ENCODE measurements around the gene NR2C2AP.
A peak's percentile ranks its signal among the peaks of the same experiment; 100 is the strongest.

Gene NR2C2AP

GRCh38 chr19:19160461-19161035 lies 42.7 kb downstream of the NR2C2AP start:
- TF ChIP-seq CTCF (IDR thresholded peaks at IDR 0.05; ENCODE audit: low read depth, low read length, missing control alignments), result no peak
- peak overlapping the region; percentile 30 for H3K4me3 ChIP-seq (ENCODE audit: low read depth, low read length)
- no peak for DNase-seq (ENCODE audit: low read depth)

GRCh38 chr19:19159534-19159933 lies 43.7 kb downstream of the NR2C2AP start:
- no peak for DNase-seq (ENCODE audit: low read depth)
- no peak overlapping the region for H3K4me3 ChIP-seq (ENCODE audit: low read depth, low read length)
- TF ChIP-seq CTCF (IDR thresholded peaks at IDR 0.05; ENCODE audit: low read depth, low read length, missing control alignments), result no peak

GRCh38 chr19:19157808-19158207 lies 45.4 kb downstream of the NR2C2AP start:
- TF ChIP-seq CTCF (IDR thresholded peaks at IDR 0.05; ENCODE audit: low read depth, low read length, missing control alignments), result no peak
- DNase-seq (ENCODE audit: low read depth), result no peak
- H3K4me3 ChIP-seq (ENCODE audit: low read depth, low read length), result no peak overlapping the region

- no peak overlapping the region for H3K4me3 ChIP-seq (ENCODE audit: low read depth, low read length)
- TF ChIP-seq CTCF (IDR thresholded peaks at IDR 0.05; ENCODE audit: low read depth, low read length, missing control alignments), result no peak
- DNase-seq (ENCODE audit: low read depth), result peak; percentile 90
These were observed 47.6 kb downstream of the NR2C2AP start for GRCh38 chr19:19155495-19156219.

- DNase-seq (ENCODE audit: low read depth), result no peak
- peak; percentile 26 for TF ChIP-seq CTCF (IDR thresholded peaks at IDR 0.05; ENCODE audit: low read depth, low read length, missing control alignments)
- no peak overlapping the region for H3K4me3 ChIP-seq (ENCODE audit: low read depth, low read length)
These were observed 48.3 kb downstream of the NR2C2AP start for GRCh38 chr19:19154768-19155494.

GRCh38 chr19:19152668-19153384 lies 50.4 kb downstream of the NR2C2AP start:
- DNase-seq (ENCODE audit: low read depth), result no peak
- no peak overlapping the region for H3K4me3 ChIP-seq (ENCODE audit: low read depth, low read length)
- TF ChIP-seq CTCF (IDR thresholded peaks at IDR 0.05; ENCODE audit: low read depth, low read length, missing control alignments), result no peak

Data from GM12864 (cell line).